GM19035 (cell line): ENCODE data around the gene SH3GLB2.
"Not testable (repeated sequence)": the region's sequence is repeated elsewhere in the genome, so short reads cannot be mapped to it uniquely, and the experiment has no call there.

Experiments used
- ATAC-seq: cut with Tn5 transposase; IDR thresholded peaks from one replicate; pipeline ENCODE4 v1.9.1; 2021; ENCODE audit not compliant: unreplicated experiment

SH3GLB2 gene

GRCh38 chr9:129004173-129004572, 24.0 kb downstream of the SH3GLB2 start:
- not testable (repeated sequence) for ATAC-seq

GRCh38 chr9:129002992-129003391, 25.1 kb downstream of the SH3GLB2 start:
- no peak for ATAC-seq

DNA sequence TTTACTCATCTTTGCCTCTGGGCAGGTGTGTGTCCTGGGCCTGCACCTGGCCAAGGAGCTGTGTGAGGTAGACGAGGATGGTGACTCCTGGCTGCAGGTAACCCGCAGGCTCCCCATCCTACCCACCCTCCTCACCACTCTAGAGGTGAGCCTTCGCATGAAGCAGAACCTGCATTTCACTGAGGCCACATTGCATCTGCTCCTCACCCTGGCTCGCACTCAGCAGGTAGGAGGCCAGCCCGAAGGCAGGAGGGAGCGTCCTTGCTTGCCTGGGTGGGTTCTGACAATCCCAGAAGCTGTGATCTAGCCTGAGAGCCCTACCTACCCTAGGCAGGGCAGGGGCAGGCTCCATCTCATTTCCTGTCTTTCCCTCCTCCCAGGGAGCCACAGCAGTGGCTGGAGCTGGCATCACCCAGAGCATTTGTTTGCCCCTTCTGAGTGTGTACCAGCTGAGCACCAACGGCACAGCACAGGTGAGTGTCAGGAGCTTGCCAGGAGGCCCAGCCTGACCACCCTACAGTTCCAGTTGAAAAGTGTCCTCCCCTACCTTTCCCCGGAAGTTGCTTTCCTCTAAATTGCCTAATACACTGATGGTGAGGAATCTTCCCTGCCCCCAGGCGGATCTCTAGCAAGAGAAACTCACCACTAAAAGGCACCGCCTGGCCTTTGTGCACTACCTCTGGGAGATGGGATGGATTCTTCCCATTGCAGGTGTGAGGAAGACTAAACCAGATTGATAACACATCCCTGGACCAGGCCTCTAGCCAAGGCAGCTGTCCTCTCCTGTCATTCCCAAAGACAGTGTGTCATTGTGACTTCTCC, 26.4 kb downstream of the SH3GLB2 start:
- no peak for ATAC-seq

- ATAC-seq: no peak
Observed at GRCh38 chr9:128999581-129000206, 28.4 kb downstream of the SH3GLB2 start.

- ATAC-seq: no peak
Observed at GRCh38 chr9:128998462-128998861, 29.7 kb downstream of the SH3GLB2 start.

- no peak for ATAC-seq
Observed at GRCh38 chr9:128995791-128996190, 32.3 kb downstream of the SH3GLB2 start.

DNA sequence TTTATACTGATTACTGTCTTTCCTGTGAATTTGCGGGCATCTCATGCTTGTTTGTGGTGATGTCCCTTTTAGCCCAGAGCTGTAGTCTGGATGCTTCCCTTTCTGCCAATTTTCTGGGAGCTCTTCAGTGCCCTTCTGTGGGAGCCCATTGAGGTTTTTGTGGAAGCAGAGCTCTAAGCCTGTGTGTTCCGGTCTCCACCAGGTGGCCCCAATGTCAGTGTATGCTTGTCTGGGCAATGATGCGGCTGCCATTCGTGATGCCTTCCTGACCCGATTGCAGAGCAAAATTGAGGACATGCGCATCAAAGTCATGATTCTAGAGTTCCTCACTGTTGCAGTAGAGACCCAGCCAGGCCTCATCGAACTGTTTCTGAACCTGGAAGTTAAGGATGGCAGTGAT, 35.1 kb downstream of the SH3GLB2 start:
- ATAC-seq: no peak

DNA sequence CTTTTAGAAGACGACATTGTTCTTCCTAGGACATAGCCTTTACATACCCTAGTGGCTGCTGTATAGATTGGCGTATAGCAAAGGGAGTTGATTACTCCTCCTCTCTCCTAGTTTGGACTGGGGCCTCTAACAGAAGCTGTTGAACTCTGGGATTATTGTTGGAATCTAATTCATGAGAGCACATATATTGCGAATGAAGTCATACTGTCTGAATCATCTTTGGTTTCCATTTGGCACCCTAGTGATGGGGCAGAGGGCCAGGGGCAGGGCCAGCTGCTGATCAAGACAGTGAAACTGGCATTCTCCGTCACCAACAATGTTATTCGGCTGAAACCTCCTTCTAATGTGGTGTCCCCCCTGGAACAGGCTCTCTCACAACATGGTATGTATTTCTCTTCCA, 40.3 kb downstream of the SH3GLB2 start:
- no peak for ATAC-seq

DNA sequence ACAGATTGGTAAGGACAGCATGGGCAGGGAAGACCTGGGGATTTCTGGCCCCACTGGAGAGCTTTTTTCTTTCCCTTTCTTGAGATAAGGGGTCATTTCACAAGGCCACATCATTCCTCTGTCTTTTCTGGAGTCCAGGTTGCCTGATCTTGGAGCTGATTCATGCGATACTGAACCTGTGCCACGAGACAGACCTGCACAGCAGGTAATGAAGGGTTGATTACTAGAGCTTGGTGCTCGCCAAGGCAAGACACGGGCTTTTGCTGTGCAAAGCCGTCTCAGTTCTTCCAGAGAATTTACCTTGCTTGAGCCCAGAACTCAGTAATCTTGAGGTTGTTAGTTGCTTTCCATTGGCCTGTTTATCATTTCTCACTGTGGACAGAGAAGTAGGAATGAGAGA, 41.5 kb downstream of the SH3GLB2 start:
- no peak for ATAC-seq

- ATAC-seq: no peak
Observed at GRCh38 chr9:128983536-128983935, 44.6 kb downstream of the SH3GLB2 start.

DNA sequence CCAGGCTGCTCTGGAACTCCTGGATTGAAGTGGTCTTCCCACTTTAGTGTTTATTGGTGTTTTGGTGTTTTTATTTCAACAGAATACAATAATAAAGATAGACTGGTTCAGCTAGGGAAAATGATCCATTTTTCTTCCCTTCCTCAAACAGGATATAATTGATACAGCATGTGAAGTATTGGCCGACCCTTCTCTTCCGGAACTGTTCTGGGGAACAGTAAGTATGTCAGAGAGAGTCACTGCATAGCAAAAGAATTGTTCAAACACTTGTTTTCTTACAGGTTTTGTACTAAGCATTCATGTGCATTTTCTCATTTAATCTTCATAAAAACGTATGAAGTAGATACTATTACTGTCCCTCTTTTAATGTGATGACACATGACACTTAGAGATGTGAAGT, 49.0 kb downstream of the SH3GLB2 start:
- no peak for ATAC-seq

GRCh38 chr9:128972956-128973355, 55.2 kb downstream of the SH3GLB2 start:
- no peak for ATAC-seq

DNA sequence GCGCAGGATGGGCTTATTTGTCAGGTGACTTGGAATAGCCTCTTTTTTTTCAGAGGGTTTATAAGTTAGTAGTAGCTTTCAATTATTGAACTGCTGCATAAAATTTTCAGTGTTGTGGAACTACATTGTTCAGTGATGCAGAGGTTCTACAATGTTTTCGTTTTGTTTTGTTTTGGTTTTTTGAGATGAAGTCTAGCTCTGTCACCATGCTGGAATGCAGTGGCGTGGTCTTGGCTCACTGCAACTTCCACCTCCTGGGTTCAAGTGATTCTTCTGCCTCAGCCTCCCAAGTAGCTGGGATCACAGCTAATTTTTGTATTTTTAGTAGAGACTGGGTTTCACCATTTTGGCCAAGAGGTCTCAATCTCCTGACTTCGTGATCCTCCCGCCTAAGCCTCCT, 58.6 kb downstream of the SH3GLB2 start:
- no peak for ATAC-seq

GRCh38 chr9:128961403-128961802, 66.7 kb downstream of the SH3GLB2 start:
- ATAC-seq: not testable (repeated sequence)
